GM19023 (cell line): ENCODE data around the gene BIK.

Experiments
- ATAC-seq: cut with Tn5 transposase; IDR thresholded peaks from one replicate; pipeline ENCODE4 v1.9.1; 2021; ENCODE audit warnings: mild to moderate bottlenecking, moderate library complexity; ENCODE audit not compliant: unreplicated experiment

The BIK gene, protein sequence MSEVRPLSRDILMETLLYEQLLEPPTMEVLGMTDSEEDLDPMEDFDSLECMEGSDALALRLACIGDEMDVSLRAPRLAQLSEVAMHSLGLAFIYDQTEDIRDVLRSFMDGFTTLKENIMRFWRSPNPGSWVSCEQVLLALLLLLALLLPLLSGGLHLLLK

GRCh38 chr22:43110444-43110926, at the start of gene BIK:
BIK (plus strand) TSS chr22:43110750; CDS start chr22:43124023, 13,273 bp downstream.
- no peak for ATAC-seq

DNA sequence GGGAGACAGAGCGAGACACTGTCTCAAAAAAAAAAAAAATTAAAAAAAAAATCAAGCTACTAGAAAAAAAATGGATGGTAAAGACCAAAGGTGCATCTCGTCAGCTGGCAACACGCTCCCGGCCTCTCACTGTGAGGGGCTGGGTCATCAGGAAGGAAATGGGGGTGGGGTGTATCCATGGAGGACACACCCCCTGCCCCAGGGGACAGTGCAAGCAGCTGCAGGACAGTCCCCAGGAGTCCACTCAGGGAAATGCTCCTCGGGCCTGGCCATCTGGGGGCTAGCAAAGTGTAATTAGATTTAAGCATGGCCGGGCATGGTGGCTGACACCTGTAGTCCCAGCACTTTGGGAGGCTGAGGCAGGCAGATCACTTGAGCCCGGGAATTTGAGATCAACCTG, 44.4 kb upstream of the BIK start:
- no peak for ATAC-seq

DNA sequence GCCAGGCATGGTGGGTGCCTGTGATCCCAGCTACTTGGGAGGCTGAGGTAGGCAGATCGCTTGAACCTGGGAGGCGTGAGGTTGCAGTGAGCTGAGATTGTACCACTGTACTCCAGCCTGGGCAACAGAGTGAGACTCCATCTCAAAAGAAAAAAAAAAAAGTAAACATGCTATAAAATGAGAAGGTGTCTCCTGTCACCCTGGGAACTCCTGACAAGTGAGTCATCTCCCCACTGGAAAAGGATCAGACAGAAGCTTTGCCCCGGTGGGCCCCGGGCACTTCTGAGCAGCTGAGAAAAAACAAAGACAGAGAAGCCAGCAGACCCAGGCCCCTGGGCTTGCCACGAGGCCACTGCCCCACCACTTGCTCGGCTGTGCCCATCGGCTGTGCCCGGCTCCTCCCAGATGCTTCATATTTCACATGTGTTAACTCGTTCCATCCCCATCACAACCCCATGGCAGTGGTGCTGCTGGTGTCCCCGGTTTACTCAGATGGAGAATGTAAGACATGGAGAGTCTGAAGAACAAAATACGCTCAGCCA, 43.6 kb upstream of the BIK start:
- ATAC-seq, result no peak

DNA sequence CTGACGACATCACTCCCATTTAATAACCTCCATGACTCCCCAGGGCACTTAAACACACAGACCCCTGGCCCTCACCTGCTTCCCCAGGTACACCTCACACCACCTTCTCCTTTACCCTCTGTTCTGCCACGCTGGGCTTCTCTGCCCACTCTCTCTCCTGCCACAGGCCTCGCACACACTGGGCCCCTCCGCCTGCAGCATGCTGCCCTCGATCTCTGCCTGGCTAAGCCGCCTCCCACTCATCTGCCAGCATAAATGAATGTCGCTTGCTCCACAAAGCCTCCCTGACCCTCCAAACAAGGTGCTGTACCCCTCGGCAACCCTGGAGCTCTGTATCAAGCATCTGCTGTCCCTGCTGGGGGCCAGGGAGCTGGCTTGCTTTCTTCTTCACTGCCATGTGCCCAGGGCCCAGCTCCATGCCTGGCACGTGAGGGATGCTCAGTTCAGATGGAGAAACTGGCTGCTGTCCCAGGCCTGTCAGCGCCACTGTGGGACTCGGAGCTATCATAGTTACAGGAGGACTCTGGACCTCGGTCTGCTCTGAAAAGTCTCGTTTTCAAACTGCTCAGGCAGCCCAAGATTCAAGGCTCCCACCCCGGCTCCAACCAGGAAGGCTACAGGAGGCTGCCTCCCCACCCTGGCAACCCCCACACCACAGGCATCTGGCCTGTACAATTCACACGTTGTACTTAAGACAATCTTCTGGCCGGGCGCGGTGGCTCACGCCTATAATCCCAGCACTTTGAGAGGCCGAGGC, 33.3 kb upstream of the BIK start:
- ATAC-seq, result no peak

DNA sequence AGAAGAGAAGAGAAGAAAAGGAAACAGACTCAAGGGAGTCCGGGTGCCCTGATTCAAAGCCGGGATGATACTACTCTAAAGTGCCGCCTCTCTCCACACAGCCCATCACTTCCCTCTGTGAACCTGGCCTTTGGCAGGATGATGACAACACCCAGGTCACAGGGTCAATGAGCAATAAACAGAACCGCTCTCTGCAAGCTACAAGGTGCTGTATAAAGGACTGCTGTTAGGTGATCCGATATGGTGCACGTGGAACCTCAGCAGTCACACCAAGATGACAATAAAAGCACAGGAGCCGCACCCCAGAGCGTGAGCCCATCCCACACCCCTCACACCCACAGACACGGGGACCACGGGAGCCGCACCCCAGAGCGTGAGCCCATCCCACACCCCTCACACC, 32.0 kb upstream of the BIK start:
- ATAC-seq, result no peak

GRCh38 chr22:43079742-43080141, 30.8 kb upstream of the BIK start:
- no peak for ATAC-seq

DNA sequence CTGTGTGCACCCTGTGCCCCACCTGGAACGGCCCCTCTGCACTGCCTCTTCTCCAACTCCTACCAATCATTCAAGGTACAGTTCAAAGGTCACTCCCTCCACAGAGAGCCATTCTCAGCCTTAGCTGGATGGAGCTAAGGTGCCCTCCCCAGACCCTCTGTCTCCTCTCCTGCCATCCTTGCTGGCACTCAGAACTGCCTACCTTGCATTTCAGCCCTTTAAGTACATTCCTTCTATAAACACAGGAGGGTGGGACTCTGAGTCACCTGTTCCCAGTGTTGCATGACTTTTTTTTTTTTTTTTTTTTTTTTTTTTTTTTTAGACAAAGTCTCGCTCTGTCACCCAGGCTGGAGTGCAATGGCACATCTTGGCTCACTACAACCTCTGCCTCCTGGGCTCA, 29.9 kb upstream of the BIK start:
- ATAC-seq, result no peak

GRCh38 chr22:43081968-43082367, 28.6 kb upstream of the BIK start:
- no peak for ATAC-seq

DNA sequence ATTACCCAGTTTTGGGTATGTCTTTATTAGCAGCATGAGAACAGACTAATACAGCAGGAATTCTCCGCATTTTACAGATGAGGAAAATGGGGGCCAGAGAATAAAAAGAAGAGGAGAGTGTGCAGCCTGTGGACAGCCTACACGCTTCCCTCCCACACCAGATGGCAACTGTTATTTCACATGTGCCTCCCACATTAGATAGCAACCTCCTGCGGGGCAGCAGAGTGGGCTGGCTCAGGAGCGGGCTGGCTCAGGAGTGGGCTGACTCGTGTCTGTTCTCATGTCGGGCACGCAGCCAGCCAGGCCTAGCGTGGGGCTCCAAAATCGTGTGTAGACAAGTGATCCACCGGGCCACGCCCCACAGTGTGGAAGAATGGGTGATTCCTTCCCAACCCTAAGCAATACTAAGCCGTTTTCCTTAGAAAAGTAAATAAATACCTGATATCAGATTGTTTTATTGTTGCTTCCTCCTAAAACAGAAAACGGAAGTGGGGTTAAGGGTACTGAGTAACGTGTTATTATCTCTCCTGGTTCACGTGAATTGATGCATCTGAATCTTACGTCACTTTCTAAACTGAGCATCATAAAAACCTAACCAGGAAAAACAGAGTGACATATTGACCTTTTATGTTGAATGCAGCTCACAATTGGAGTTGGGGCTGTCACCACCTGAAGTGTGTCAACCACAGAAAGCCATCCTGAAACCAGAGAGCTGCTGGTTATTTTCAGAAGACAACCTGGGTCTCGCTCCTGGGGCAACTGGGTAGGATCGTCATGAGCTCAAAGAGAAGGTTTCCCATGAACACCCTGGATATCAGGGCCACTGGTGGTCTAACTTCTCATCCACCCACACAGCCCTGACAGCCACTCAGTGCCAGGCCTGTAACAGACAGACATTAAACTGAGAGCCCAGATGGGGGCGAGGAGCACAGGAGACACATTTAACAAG, 24.6 kb upstream of the BIK start:
- ATAC-seq, result no peak

- ATAC-seq, result no peak
These were observed 21.9 kb upstream of the BIK start for GRCh38 chr22:43088627-43088983.

DNA sequence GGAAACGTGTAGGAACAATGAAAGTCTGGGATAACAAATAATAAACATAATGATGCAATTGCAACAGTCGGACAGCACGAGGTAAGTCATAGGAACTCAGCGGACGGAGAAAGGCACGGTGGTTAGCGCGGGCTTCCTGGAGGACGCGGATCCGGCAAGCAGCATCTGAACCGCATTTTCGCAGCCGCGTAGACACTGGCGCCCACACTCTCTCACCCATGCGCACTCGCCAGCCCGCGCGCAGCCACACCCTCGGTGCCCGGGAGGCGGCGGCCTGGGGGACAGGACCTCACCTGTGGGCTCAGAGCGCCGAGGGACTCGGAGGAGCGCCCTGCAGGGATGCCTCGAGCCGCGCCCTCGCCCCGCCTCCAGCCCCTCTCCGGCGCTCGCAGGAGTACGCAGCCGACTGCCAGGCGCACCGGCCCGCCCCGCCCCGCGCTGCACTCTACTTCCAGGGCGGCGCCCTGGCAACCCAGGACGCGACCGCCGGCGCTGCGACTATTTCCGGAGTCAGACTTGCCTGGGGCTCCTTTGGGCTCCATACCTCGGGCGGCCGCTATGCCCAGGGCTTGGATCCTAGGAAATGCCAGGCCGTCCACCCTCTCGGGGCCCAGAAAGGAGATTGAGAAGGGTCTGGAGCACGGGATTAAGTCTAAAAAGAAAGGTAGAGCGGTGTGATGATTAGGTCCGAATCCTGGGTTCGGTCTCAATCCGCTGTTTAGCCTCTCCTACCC, 21.4 kb upstream of the BIK start, which contains the start of gene TTLL1:
Gene TTLL1 (minus strand): TSS at position 408 of the 734 bp plus-strand sequence. CDS start 13,805 bp downstream, outside the sequence.
- ATAC-seq, result peak; percentile 79

GRCh38 chr22:43090130-43090789, 20.3 kb upstream of the BIK start:
- no peak for ATAC-seq

DNA sequence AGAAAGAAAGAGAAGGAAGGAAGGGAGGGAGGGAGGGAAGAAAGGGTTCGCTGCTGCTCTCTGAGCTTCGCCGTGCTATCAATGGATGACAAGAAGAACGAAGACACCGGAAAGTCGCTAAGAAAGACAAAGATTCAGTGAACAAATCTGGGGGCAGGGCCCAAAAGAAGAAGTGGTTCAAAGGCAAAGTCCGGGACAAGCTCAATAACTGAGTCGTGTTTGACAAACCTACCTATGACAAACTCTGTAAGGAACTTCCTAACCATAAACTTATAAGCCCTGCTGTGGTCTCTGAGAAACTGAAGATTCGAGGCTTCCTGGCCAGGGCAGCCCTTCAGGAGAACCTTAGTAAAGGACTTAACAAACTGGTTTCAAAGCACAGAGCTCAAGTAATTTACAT, 18.5 kb upstream of the BIK start:
- no peak for ATAC-seq

DNA sequence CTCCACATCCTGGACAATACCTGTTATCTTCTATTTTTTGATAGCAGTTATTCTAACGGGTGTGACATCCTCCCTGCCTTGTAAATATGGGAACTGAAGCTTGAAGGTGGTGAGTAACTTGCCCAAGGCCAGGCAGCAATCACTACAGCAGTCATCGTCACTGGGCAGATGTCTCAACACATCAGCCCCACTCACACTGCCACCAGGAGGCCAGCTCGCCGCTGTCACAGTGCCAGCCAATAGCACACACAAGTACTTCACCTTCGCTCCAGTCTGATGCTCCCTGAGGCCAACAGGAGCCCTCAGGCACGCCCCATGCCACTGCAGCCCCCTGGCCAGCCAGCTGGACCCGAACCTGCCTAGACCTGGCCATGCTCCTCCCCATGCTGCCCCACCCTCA, 16.5 kb upstream of the BIK start:
- ATAC-seq, result no peak

DNA sequence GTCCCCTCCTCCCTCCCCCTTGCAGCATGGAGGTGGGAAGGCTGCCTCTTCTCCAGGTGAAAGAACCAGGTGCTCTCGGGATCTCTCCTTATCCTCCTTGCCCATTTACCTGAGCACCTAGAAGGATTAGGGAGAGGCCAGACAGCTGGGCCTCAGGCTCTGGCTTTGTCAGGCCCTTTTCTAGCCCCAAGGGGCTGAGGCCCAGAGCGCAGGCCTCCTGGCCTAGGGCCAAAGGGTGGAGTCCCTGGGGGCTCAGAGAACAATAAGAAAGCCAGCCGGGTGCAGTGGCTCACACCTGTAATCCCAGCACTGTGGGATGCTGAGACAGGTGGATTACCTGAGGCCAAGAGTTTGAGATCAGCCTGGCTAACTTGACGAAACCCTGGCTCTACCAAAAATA, 16.0 kb upstream of the BIK start:
- no peak for ATAC-seq

DNA sequence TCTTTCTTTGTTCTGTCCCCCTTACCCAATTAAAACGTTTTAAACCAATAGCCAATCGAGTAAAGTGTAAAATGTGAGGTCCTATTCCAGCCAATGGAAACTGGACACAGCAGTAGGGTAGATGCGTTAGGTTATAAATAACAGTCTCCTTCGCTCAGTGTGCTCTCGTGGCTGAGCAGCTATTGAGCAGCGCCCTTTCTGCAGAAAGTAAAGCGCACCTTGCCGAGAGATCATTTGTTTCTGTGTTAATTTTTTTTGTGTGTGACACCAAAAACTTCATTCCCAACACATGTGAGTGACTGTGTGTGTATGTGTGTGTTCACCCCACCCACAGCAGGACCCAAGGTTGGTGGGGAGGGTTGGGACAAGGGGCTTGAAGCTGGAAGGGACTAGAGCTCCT, 14.1 kb upstream of the BIK start:
- ATAC-seq, result no peak

- no peak for ATAC-seq
These were observed 12.2 kb upstream of the BIK start for GRCh38 chr22:43098356-43098755.

DNA sequence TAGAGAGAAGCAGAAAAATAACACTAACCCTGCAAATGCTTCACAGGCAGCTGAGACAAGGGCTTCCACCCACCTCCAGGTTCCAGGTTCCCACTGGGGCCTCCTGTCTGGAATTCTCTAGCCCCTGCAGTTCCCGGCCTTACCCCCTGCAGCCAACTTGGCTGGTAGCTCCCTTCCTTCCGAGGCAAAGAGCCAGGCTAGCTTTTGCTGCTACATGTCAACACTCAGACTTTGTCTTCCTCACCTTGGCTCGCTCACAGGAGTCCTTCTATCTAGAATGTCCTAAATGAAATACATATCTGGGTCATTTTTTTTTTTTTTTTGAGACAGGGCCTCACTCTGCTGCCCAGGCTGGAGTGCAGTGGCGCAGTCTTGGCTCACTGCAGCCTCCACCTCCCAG, 11.5 kb upstream of the BIK start:
- no peak for ATAC-seq

DNA sequence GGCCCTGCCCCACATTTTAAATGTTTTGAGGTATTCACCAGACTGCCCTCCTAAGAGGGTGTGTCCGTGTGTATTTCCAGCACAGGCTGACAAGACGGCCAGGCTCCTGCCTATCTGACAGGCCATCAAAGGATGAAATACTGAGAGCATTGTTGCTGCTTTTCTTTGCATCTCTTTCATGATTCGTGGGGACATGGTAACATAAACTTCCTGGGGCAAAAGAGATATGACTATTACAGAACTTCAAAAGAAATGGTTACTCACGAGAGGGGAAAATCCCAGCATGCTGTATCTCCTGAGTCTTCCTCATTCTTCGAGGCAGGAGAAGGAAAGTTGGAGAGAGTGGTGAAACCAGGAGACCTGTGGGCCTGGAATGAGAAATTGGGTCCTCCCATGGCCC, 10.3 kb upstream of the BIK start:
- no peak for ATAC-seq

GRCh38 chr22:43101306-43101705, 9.2 kb upstream of the BIK start:
- no peak for ATAC-seq
